Measurements from ENCODE around the gene GEMIN2.
A peak's percentile ranks its signal among the peaks of the same experiment; 100 is the strongest.
"Not testable (repeated sequence)": the region's sequence is repeated elsewhere in the genome, so short reads cannot be mapped to it uniquely, and the experiment has no call there.

The GEMIN2 gene

GRCh38 chr14:39181693-39182047 is 67.5 kb downstream of the GEMIN2 start:
- Mint-ChIP-seq H3K4me1 (peaks cover 21% of the 10 kb centered on the region), H3K4me3 (no peak overlapping the region), H3K27ac (no peak overlapping the region), H3K9me3 (no peaks in the 10 kb centered on the region), H3K36me3 (peaks cover 27% of the 10 kb centered on the region), H3K27me3 (no peaks in the 10 kb centered on the region)

- Mint-ChIP-seq H3K36me3 (peaks cover 23% of the 10 kb centered on the region), H3K9me3 (no peaks in the 10 kb centered on the region), H3K4me1 (peaks cover 19% of the 10 kb centered on the region), H3K27me3 (no peaks in the 10 kb centered on the region), H3K4me3 (no peak overlapping the region), H3K27ac (peak overlapping the region; percentile 47)
Observed at GRCh38 chr14:39182770-39183684, 68.9 kb downstream of the GEMIN2 start.

- H3K27ac Mint-ChIP-seq: not testable (repeated sequence)
Observed at GRCh38 chr14:39183685-39184003, 69.5 kb downstream of the GEMIN2 start.

GRCh38 chr14:39184628-39185255 is 70.6 kb downstream of the GEMIN2 start:
- no peak overlapping the region for H3K4me3 Mint-ChIP-seq
- H3K9me3 Mint-ChIP-seq: no peaks in the 10 kb centered on the region
- peaks cover 19% of the 10 kb centered on the region for H3K36me3 Mint-ChIP-seq
- no peaks in the 10 kb centered on the region for H3K27me3 Mint-ChIP-seq
- peaks cover 14% of the 10 kb centered on the region for H3K4me1 Mint-ChIP-seq
- H3K27ac Mint-ChIP-seq: no peak overlapping the region

More at GRCh38 chr14:39183685-39184003, 69.5 kb downstream of the GEMIN2 start:
- Mint-ChIP-seq H3K4me1 (peaks cover 22% of the 10 kb centered on the region), H3K36me3 (peaks cover 25% of the 10 kb centered on the region)
- not testable (repeated sequence) for H3K27me3 Mint-ChIP-seq, H3K9me3 Mint-ChIP-seq, H3K4me3 Mint-ChIP-seq

GRCh38 chr14:39185256-39186049 is 71.3 kb downstream of the GEMIN2 start:
- no peak overlapping the region for H3K4me3 Mint-ChIP-seq
- H3K9me3 Mint-ChIP-seq: no peaks in the 10 kb centered on the region
- no peak overlapping the region for H3K27ac Mint-ChIP-seq
- H3K27me3 Mint-ChIP-seq: no peaks in the 10 kb centered on the region
- H3K4me1 Mint-ChIP-seq: peaks cover 14% of the 10 kb centered on the region
- H3K36me3 Mint-ChIP-seq: peaks cover 19% of the 10 kb centered on the region
